ENCODE measurements around the gene YDJC. TPM values are rescaled to one million over a fixed set of nuclear protein-coding genes. Genes with fewer than 3 reads are reported as not detected.
A peak's percentile ranks its signal among the peaks of the same experiment; 100 is the strongest.

YDJC gene
- total RNA-seq, 2 experiments from 2014 or later, result 59.0 to 81.1 TPM

DNA sequence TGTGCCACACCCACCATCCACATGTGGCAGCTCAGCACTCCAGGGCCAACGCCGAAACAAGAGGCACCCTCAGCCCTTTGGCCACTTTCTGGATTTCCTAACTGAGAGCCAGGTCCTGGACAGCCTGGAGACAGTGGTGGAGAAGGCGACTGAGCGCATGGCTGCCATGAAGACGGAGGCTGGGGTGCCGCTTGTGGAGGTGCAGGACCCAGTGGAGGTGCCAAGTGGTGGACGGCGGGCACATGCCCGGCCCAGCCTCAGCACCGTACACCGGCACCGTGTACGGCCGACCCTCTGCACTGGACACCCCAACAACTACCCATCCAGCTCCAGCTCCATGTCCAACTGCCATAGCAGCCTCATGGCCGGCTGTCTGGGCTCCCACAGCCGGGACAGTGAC lies 4.3 kb upstream of the YDJC start:
- H3K4me3 ChIP-seq (ENCODE audit: low read depth, low read length, poor library complexity, severe bottlenecking), result no peak overlapping the region
- no peak overlapping the region for H3K4me2 ChIP-seq (ENCODE audit: low read length)

DNA sequence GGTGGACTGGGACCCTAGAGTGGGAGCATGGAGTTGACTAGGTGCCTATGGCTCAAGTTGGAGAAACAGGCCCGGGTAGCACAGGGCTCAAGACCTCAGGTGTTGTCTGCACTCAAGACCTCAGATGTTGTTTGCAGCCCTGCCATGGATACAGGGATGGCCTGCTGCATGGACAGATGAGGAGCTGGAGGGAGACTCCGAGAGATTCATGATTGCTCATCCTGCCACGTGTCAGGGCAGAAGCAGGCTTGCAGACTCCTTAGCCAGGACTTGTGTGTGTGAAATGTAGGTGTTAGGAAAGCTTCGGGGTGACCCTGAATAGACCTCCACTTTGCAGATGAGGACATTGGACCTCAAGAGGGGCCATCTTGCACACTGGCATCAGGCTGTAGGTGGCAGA lies 3.7 kb upstream of the YDJC start:
- no peak overlapping the region for H2AFZ ChIP-seq (ENCODE audit: low read length)

More for the DNA sequence above, 4.3 kb upstream of the YDJC start:
- ChIA-PET POLR2A (no interaction called here), CTCF (ENCODE audit: unreplicated experiment) (no interaction called here)
- intact Hi-C loops (cut with micrococcal nuclease; ENCODE audit: unreplicated experiment), result no loop called here
- TF ChIP-seq, protein P1, sequence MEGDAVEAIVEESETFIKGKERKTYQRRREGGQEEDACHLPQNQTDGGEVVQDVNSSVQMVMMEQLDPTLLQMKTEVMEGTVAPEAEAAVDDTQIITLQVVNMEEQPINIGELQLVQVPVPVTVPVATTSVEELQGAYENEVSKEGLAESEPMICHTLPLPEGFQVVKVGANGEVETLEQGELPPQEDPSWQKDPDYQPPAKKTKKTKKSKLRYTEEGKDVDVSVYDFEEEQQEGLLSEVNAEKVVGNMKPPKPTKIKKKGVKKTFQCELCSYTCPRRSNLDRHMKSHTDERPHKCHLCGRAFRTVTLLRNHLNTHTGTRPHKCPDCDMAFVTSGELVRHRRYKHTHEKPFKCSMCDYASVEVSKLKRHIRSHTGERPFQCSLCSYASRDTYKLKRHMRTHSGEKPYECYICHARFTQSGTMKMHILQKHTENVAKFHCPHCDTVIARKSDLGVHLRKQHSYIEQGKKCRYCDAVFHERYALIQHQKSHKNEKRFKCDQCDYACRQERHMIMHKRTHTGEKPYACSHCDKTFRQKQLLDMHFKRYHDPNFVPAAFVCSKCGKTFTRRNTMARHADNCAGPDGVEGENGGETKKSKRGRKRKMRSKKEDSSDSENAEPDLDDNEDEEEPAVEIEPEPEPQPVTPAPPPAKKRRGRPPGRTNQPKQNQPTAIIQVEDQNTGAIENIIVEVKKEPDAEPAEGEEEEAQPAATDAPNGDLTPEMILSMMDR (conservative IDR thresholded peaks at IDR 0.05; ENCODE audit: low read length), result no peak
- no peak for TF ChIP-seq EZH2phosphoT487 (IDR thresholded peaks at IDR 0.05; ENCODE audit: borderline replicate concordance, low read depth, low read length)
- Histone ChIP-seq H4K20me1 (ENCODE audit: insufficient read depth, low read length) (no peaks in the 10 kb centered on the region), H3K4me1 (ENCODE audit: insufficient read depth, low read length, poor library complexity, severe bottlenecking) (peaks cover 25% of the 10 kb centered on the region), H3K36me3 (ENCODE audit: insufficient read depth, low read length) (no peaks in the 10 kb centered on the region), H3K9me2 (ENCODE audit: insufficient read depth, low read length) (no peaks in the 10 kb centered on the region), H3K79me2 (ENCODE audit: insufficient read depth, low read depth, low read length) (no peaks in the 10 kb centered on the region; the same call in 1 of the 2 replicates), H3K27ac (ENCODE audit: low read depth, low read length, poor library complexity, severe bottlenecking) (no peak overlapping the region), H2AFZ (ENCODE audit: low read length) (no peak overlapping the region), H3K9me3 (ENCODE audit: low read length) (no peaks in the 10 kb centered on the region)
- no TSS peak for BruUV-seq (replicated peaks)
- DNase-seq (ENCODE audit: low spot score), result no peak

DNA sequence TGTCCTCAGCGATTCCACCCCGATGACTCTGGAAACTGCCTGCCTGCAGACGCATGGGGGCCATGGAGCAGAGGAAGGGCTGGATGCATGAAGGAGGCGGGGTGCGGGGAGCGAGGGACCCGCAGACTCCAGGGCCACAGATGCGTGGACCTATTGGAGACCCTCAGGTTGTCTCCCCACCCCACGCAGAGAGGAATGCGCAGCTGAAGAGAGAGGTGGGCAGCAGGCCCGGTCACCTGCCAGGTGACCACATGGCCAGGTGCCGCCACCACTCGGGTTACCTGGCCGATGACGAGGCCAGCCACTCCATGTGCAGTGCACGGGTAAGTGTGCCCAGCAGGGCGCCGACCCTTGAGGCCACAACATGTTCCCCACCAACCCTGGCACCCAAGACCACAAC lies 3.1 kb upstream of the YDJC start:
- peaks cover 8% of the 10 kb centered on the region for H3K36me3 ChIP-seq (ENCODE audit: insufficient read depth, low read length)
- H3K9me2 ChIP-seq (ENCODE audit: insufficient read depth, low read length), result no peaks in the 10 kb centered on the region
- H3K9me3 ChIP-seq (ENCODE audit: low read length), result no peaks in the 10 kb centered on the region
- DNase-seq (ENCODE audit: low spot score), result no peak
- BruUV-seq (replicated peaks), result no TSS peak
- ChIA-PET POLR2A (interaction anchor here (0.7 to 1.5 kb wide), 3 partner anchors 9 to 64 kb away, joined by 3 to 17 read pairs (median 3); partner anchors contain the start of gene SDF2L1), CTCF (ENCODE audit: unreplicated experiment) (interaction anchor here (1.0 to 1.4 kb wide), 4 partner anchors 9 to 45 kb away, joined by 3 to 11 read pairs (median 5); partner anchors contain the start of gene SDF2L1)
- peak overlapping the region; percentile 5 for H3K27ac ChIP-seq (ENCODE audit: low read depth, low read length, poor library complexity, severe bottlenecking)
- H3K79me2 ChIP-seq (ENCODE audit: insufficient read depth, low read depth, low read length), result peaks cover 10% of the 10 kb centered on the region
- intact Hi-C loops (cut with micrococcal nuclease; ENCODE audit: unreplicated experiment), result no loop called here
- TF ChIP-seq EZH2phosphoT487 (IDR thresholded peaks at IDR 0.05; ENCODE audit: borderline replicate concordance, low read depth, low read length), result no peak
- TF ChIP-seq, protein P1 (conservative IDR thresholded peaks at IDR 0.05; ENCODE audit: low read length), result no peak
- peak overlapping the region; percentile 3; the same call in 1 of the 2 replicates for H2AFZ ChIP-seq (ENCODE audit: low read length)
- H3K4me1 ChIP-seq (ENCODE audit: insufficient read depth, low read length, poor library complexity, severe bottlenecking), result peaks cover 36% of the 10 kb centered on the region
- peak overlapping the region; percentile 13 for H3K4me3 ChIP-seq (ENCODE audit: low read depth, low read length, poor library complexity, severe bottlenecking)
- H4K20me1 ChIP-seq (ENCODE audit: insufficient read depth, low read length), result no peaks in the 10 kb centered on the region
- peak overlapping the region; percentile 51 for H3K4me2 ChIP-seq (ENCODE audit: low read length)

More for the DNA sequence above, 3.7 kb upstream of the YDJC start:
- Histone ChIP-seq H3K4me2 (ENCODE audit: low read length) (no peak overlapping the region), H4K20me1 (ENCODE audit: insufficient read depth, low read length) (no peaks in the 10 kb centered on the region), H3K27ac (ENCODE audit: low read depth, low read length, poor library complexity, severe bottlenecking) (no peak overlapping the region), H3K36me3 (ENCODE audit: insufficient read depth, low read length) (peaks cover 2% of the 10 kb centered on the region), H3K79me2 (ENCODE audit: insufficient read depth, low read depth, low read length) (peaks cover 5% of the 10 kb centered on the region; the same call in 1 of the 2 replicates), H3K4me3 (ENCODE audit: low read depth, low read length, poor library complexity, severe bottlenecking) (no peak overlapping the region), H3K4me1 (ENCODE audit: insufficient read depth, low read length, poor library complexity, severe bottlenecking) (peaks cover 30% of the 10 kb centered on the region), H3K9me2 (ENCODE audit: insufficient read depth, low read length) (no peaks in the 10 kb centered on the region), H3K9me3 (ENCODE audit: low read length) (no peaks in the 10 kb centered on the region)
- no peak for DNase-seq (ENCODE audit: low spot score)
- intact Hi-C loops (cut with micrococcal nuclease; ENCODE audit: unreplicated experiment), result no loop called here
- no peak for TF ChIP-seq EZH2phosphoT487 (IDR thresholded peaks at IDR 0.05; ENCODE audit: borderline replicate concordance, low read depth, low read length)
- TF ChIP-seq, protein P1 (conservative IDR thresholded peaks at IDR 0.05; ENCODE audit: low read length), result no peak
- BruUV-seq (replicated peaks), result no TSS peak
- ChIA-PET CTCF (ENCODE audit: unreplicated experiment) (no interaction called here), POLR2A (interaction anchor here (1.5 kb wide), 1 partner anchor 8 kb away, joined by 17 read pairs; the partner anchor contains the start of gene SDF2L1)
